GM19043 (cell line): ENCODE data around the gene CIAO2B.

Experiments
- ATAC-seq: cut with Tn5 transposase; IDR thresholded peaks from one replicate; pipeline ENCODE4 v1.9.1; 2021; ENCODE audit warnings: low read depth; ENCODE audit not compliant: unreplicated experiment

The CIAO2B gene

GRCh38 chr16:66891360-66891759 is 42.8 kb downstream of the CIAO2B start:
- no peak for ATAC-seq

- no peak for ATAC-seq
These were observed 43.4 kb downstream of the CIAO2B start for GRCh38 chr16:66890799-66891198.

- no peak for ATAC-seq
These were observed 44.6 kb downstream of the CIAO2B start for GRCh38 chr16:66889622-66890021.

- ATAC-seq, result no peak
These were observed 45.3 kb downstream of the CIAO2B start for GRCh38 chr16:66888647-66889615.

GRCh38 chr16:66886914-66887313 is 47.3 kb downstream of the CIAO2B start:
- no peak for ATAC-seq

DNA sequence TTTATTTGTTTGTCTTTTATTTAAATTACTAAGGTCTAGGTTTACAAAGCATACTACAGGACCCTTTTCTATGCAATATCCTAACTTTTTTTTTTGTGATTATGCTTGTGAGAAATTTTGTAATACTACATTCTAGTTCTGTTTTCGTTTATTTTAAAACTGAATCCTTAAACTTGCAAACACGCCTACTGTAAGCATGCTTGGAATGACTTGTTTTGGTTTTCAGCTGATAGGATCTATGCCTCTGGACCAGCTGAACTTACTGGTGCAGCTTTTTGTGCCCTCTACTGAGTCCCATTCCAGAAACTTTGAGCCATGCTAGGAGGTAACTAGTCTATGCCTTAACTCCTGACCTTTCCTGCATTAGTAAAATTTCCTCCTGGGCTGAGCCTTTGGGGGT is 47.9 kb downstream of the CIAO2B start:
- ATAC-seq, result no peak

- ATAC-seq, result no peak
These were observed 48.7 kb downstream of the CIAO2B start for GRCh38 chr16:66885491-66885890.

GRCh38 chr16:66882702-66883101 is 51.5 kb downstream of the CIAO2B start:
- no peak for ATAC-seq
